SU-DHL-6 (cell line): ENCODE measurements around the gene GNRH2.

ENCODE experiments used
- H2AFZ ChIP-seq: fragments of 200-600 bp; sonication (generic); 2 replicates; pipeline ENCODE4 v1.6.1; 2014; ENCODE audit warnings: low read depth, mild to moderate bottlenecking, moderate library complexity, mixed read lengths, antibody characterized with exemption, low read length; ENCODE audit not compliant: severe bottlenecking
- H3F3A ChIP-seq: fragments of 200-600 bp; shearing (Covaris generic); 2 replicates; pipeline ENCODE4 v1.6.0; 2016; ENCODE audit warnings: antibody characterized with exemption, mild to moderate bottlenecking; ENCODE audit not compliant: insufficient read depth
- H3K27ac ChIP-seq: fragments of 200-600 bp; sonication (generic); 2 replicates; pipeline ENCODE4 v1.5.1; 2016; ENCODE audit warnings: low read depth, mild to moderate bottlenecking, low read length, moderate library complexity, mixed read lengths
- H3K27me3 ChIP-seq: fragments of 200-600 bp; sonication (generic), shearing (Covaris generic); 2 replicates; pipeline ENCODE4 v1.6.0; 2014; ENCODE audit warnings: mild to moderate bottlenecking, low read length
- H3K36me3 ChIP-seq: fragments of 200-600 bp; sonication (generic); 2 replicates; pipeline ENCODE4 v1.6.1; 2014; ENCODE audit warnings: mild to moderate bottlenecking, low read length, mixed read lengths
- H3K4me2 ChIP-seq: fragments of 300-600, 200-600 bp; shearing (Covaris generic), sonication (generic); 2 replicates; pipeline ENCODE4 v1.6.0; 2014; ENCODE audit warnings: low read length, low read depth, mild to moderate bottlenecking; ENCODE audit not compliant: poor library complexity, severe bottlenecking
- H3K4me3 ChIP-seq: fragments of 200-600 bp; sonication (generic); 2 replicates; pipeline ENCODE4 v1.5.1; 2014; ENCODE audit warnings: antibody characterized with exemption, low read length, mild to moderate bottlenecking, mixed read lengths; ENCODE audit not compliant: insufficient read depth, poor library complexity, severe bottlenecking
- H3K79me2 ChIP-seq: fragments of 200-600 bp; sonication (generic); 2 replicates; pipeline ENCODE4 v1.6.1; 2014; ENCODE audit warnings: mild to moderate bottlenecking, low read length, moderate library complexity; ENCODE audit not compliant: insufficient read depth
- H3K9ac ChIP-seq: fragments of 200-600 bp; sonication (generic); 2 replicates; pipeline ENCODE4 v1.7.0; 2014; ENCODE audit warnings: mild to moderate bottlenecking, low read length
- H3K9me2 ChIP-seq: fragments of 200-600 bp; sonication (generic); replicated peaks from 2 replicates; pipeline ENCODE4 v1.6.1; 2014; ENCODE audit warnings: low read length; ENCODE audit not compliant: insufficient read depth
- H3K9me3 ChIP-seq: fragments of 200-600 bp; sonication (generic); 2 replicates; pipeline ENCODE4 v1.6.1; 2014; ENCODE audit warnings: low read length, mixed read lengths; ENCODE audit not compliant: insufficient read depth
- H4K20me1 ChIP-seq: fragments of 200-600 bp; sonication (generic); 2 replicates; pipeline ENCODE4 v1.6.1; 2014; ENCODE audit warnings: low read depth, mild to moderate bottlenecking, antibody characterized with exemption, low read length, moderate library complexity, mixed read lengths
- CTCF ChIP-seq: fragments of 200-600 bp; sonication (generic); IDR thresholded peaks from one replicate; pipeline ENCODE4 v1.5.1; 2017; ENCODE audit warnings: antibody characterized with exemption, mild to moderate bottlenecking, low read length, moderate library complexity; ENCODE audit not compliant: insufficient read depth, poor library complexity, severe bottlenecking
- EZH2phosphoT487 ChIP-seq: fragments of 200-600 bp; sonication (generic), shearing (Covaris generic); conservative IDR thresholded peaks from 2 replicates; pipeline ENCODE4 v1.6.1; 2018; ENCODE audit warnings: mild to moderate bottlenecking, antibody characterized with exemption, low read length, moderate library complexity, mixed read lengths

Gene GNRH2

DNA sequence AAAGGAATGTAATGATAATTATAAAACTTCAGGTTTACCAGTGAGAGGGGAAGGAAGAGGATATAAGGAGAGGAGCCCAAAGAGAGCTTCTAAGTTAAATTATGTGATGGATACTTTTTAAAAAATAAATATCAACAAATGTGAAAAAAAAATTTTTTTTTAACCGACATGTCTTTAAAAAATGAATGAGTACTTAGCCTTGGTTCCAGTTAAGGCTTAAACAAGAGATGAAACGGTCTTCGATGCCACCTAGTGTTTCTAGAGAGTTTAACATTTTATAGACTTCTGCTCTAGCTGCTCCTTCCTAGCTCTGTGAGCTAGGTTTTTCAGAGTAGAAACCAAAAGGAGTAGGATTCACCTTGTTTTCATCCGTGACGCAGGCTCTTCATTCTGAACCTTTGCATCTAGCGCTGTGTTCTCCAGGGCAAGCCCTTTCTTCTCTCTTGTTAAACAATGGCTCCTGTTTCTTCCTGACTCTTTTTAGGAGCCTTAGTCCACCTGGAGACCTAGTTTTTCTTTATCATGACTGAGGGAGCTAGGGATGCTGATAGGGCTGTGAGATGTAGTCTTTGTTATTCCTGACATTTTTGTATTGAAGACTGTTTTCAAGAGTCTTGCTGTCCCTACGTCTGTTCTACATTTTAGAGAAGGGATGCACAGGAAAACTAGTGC lies 42.4 kb upstream of the GNRH2 start:
- Histone ChIP-seq H3F3A (peaks cover 5% of the 10 kb centered on the region; the same call in 1 of the 2 replicates), H3K4me3 (no peak overlapping the region), H2AFZ (no peak overlapping the region), H4K20me1 (no peaks in the 10 kb centered on the region), H3K27ac (no peak overlapping the region), H3K9me3 (no peaks in the 10 kb centered on the region), H3K27me3 (no peaks in the 10 kb centered on the region), H3K9ac (no peak overlapping the region), H3K9me2 (no peaks in the 10 kb centered on the region), H3K4me2 (no peak overlapping the region), H3K36me3 (no peaks in the 10 kb centered on the region; the same call in 1 of the 2 replicates), H3K79me2 (no peaks in the 10 kb centered on the region)
- TF ChIP-seq EZH2phosphoT487 (no peak), CTCF (no peak)

DNA sequence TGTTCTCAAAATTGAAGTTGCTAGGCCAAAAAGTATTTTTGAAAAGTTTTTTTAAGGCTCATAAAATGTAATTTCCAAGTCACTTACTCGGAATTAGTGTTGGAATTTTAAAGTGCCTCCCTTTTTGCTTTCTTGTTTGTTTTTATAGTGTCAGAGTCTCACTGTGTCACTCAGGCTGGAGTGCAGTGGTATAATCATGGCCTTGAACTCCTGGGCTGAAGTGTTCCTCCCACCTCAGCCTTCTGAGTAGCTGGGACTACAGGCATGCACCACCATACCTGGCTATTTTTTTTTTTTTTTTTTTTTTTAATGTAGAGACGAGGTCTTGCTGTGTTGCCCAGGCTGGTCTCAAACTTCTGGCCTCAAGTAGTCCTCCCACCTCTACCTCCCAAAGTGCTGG lies 40.0 kb upstream of the GNRH2 start:
- Histone ChIP-seq H3K9me3 (no peaks in the 10 kb centered on the region), H3K9me2 (no peaks in the 10 kb centered on the region), H3K9ac (no peak overlapping the region), H3K36me3 (no peaks in the 10 kb centered on the region; the same call in 1 of the 2 replicates), H3K27me3 (no peaks in the 10 kb centered on the region), H4K20me1 (no peaks in the 10 kb centered on the region), H2AFZ (no peak overlapping the region), H3K4me3 (no peak overlapping the region), H3K27ac (no peak overlapping the region), H3K79me2 (no peaks in the 10 kb centered on the region), H3K4me2 (no peak overlapping the region), H3F3A (peaks cover 5% of the 10 kb centered on the region; the same call in 1 of the 2 replicates)
- no peak for TF ChIP-seq EZH2phosphoT487
- TF ChIP-seq CTCF, result no peak

DNA sequence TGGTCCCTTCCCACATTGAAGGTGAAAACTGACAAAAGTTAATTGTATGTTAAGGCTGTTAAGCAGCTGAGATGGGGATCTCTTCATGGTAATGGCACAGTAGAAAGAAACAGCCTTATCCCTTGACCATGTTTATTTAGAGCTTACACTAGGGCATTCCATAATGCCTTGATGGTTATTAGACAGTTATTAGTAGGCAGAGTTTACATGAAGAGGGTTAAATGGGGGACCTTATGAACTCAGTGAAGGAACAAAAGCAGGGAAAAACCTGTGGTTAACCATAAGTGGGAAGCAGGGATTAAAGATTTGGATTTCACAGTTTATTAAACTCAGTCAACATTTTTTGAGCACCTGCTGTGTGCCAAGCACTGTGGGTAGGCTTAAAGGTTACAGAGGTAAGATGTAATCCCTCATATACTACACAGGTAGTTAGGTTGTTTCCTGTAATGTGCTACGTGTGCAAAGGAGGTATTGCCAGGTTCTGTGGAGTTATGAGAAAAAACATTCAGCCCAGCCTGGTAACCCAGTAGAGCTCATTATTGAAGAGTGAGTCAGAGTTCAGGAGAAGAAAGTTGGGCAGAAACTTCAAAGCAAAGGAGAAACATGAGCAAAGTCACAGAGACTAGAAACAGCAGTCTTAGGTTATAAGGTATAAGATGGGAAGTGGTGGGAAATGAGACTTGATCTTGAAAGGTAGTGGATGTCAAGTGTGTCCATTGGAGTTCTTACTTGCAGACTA lies 32.3 kb upstream of the GNRH2 start:
- TF ChIP-seq CTCF (no peak), EZH2phosphoT487 (no peak)

More for the DNA sequence above, 32.3 kb upstream of the GNRH2 start:
- no peaks in the 10 kb centered on the region; the same call in 1 of the 2 replicates for H3K36me3 ChIP-seq
- H3K9me2 ChIP-seq, result no peaks in the 10 kb centered on the region
- no peak overlapping the region for H3K9ac ChIP-seq
- no peaks in the 10 kb centered on the region for H3K27me3 ChIP-seq
- H3K79me2 ChIP-seq, result no peaks in the 10 kb centered on the region
- H3K9me3 ChIP-seq, result no peaks in the 10 kb centered on the region
- H3K27ac ChIP-seq, result no peak overlapping the region
- no peak overlapping the region for H3K4me2 ChIP-seq
- no peak overlapping the region for H2AFZ ChIP-seq
- no peaks in the 10 kb centered on the region for H3F3A ChIP-seq
- H4K20me1 ChIP-seq, result no peaks in the 10 kb centered on the region
- H3K4me3 ChIP-seq, result no peak overlapping the region
